ENCODE results near the gene SMIM35.

SMIM35 gene

DNA sequence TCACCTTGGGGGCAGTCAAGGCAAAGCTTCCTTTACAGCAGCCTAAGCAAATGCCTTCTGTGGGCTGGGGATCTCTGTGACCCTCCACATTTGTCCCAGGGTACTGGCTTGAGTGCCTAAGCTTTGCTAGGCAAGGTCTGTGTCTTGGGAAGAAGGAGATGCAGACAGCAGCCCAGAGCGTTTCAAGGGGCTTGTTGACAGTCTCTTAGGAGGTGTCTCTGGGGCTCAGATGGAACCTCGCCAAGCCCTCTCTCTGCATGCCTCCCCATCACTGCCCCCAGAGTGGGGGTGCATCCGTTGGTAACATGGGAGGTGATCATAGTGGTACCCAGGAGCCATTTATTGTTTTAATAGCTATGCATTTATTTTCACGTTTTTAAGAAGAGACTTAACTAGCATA is 39.0 kb downstream of the SMIM35 start:
- Histone ChIP-seq H2AK5ac (ENCODE audit: low read length) (no peak overlapping the region), H3K4me1 (ENCODE audit: control insufficient read depth in 1 of 2, insufficient read depth in 2 of 2, low read length in 2 of 2) (no peaks in the 10 kb centered on the region), H3K4me2 (ENCODE audit: low read length) (no peak overlapping the region), H2AFZ (ENCODE audit: insufficient read depth, low read length, poor library complexity) (no peak overlapping the region), H2BK120ac (ENCODE audit: insufficient read depth, low read length, poor library complexity) (no peak overlapping the region), H3K9ac (ENCODE audit: low read length) (no peak overlapping the region), H3K9me3 (ENCODE audit: insufficient read depth, low read depth, low read length) (no peaks in the 10 kb centered on the region), H4K12ac (ENCODE audit: low read depth, low read length) (no peak overlapping the region), H4K91ac (ENCODE audit: low read depth, low read length) (no peak overlapping the region), H3K4ac (ENCODE audit: low read depth, low read length) (no peak overlapping the region), H3K27ac (ENCODE audit: low read depth, low read length) (no peak overlapping the region), H3K27me3 (ENCODE audit: insufficient read depth, low read length) (no peaks in the 10 kb centered on the region), H3K23ac (ENCODE audit: low read length) (no peak overlapping the region), H3K4me3 (ENCODE audit: low read depth, low read length) (no peak overlapping the region), H3K36me3 (ENCODE audit: control insufficient read depth in 1 of 2, insufficient read depth in 2 of 2, low read length in 2 of 2) (no peaks in the 10 kb centered on the region), H3K79me2 (ENCODE audit: control insufficient read depth, insufficient read depth, low read length, poor library complexity) (no peaks in the 10 kb centered on the region), H3K79me1 (ENCODE audit: low read length) (no peaks in the 10 kb centered on the region), H3K14ac (ENCODE audit: low read length) (no peak overlapping the region), H3K18ac (ENCODE audit: low read length) (no peak overlapping the region), H4K8ac (ENCODE audit: low read depth, low read length) (no peak overlapping the region), H2BK12ac (ENCODE audit: low read length) (no peak overlapping the region), H2BK5ac (ENCODE audit: low read depth, low read length, poor library complexity) (no peak overlapping the region)
- WGBS (ENCODE audit: extremely low coverage, insufficient coverage, insufficient read length): no CpG with 5 or more reads among the region's 4 CpGs
- DNase-seq: no peak

DNA sequence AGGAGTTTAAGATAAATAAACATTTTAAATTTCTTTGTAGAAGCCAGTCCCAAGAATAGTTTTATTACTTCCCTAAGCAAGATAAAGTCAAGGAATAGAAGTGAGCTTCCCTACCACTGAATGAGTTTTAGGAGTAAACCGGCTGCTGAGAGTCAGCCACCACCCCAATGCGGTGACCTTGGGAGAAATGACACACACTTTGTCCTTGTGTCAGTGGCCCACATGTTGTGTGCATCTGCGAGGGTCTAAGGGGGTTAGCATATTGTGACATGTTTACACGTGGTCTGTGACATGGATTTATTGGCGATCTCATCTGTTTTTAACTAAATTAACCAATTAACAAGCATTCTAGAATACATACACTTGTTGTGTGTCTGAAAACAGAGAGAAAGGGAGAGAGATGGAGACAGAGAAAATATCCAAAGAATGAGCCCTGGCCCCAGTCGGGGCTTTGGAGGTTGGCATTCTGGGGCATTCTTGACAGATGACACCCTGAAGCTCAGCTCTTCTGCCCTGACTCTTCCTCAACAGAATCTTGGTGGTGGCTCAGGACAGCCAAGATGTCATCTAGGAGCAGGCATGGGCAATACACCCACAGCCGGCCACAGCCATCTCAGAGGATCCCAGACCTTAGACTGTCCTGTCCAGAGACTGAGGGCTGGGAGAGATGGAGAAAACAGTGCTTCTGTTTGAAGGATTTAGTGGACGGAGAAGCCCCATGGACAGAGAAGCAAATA is 39.6 kb downstream of the SMIM35 start:
- no peaks in the 10 kb centered on the region for H3K9me3 ChIP-seq (ENCODE audit: insufficient read depth, low read depth, low read length)
- no peak overlapping the region for H3K4me2 ChIP-seq (ENCODE audit: low read length)
- H2AK5ac ChIP-seq (ENCODE audit: low read length): no peak overlapping the region
- no peak for DNase-seq
- no peaks in the 10 kb centered on the region for H3K79me1 ChIP-seq (ENCODE audit: low read length)
- no peak overlapping the region for H4K12ac ChIP-seq (ENCODE audit: low read depth, low read length)
- H3K4me3 ChIP-seq (ENCODE audit: low read depth, low read length): no peak overlapping the region
- no peak overlapping the region for H4K8ac ChIP-seq (ENCODE audit: low read depth, low read length)
- no peaks in the 10 kb centered on the region for H3K27me3 ChIP-seq (ENCODE audit: insufficient read depth, low read length)
- H2BK5ac ChIP-seq (ENCODE audit: low read depth, low read length, poor library complexity): no peak overlapping the region
- no peak overlapping the region for H3K14ac ChIP-seq (ENCODE audit: low read length)
- H3K9ac ChIP-seq (ENCODE audit: low read length): no peak overlapping the region
- H3K27ac ChIP-seq (ENCODE audit: low read depth, low read length): no peak overlapping the region
- no peak overlapping the region for H2BK120ac ChIP-seq (ENCODE audit: insufficient read depth, low read length, poor library complexity)
- H3K23ac ChIP-seq (ENCODE audit: low read length): no peak overlapping the region
- H2BK12ac ChIP-seq (ENCODE audit: low read length): no peak overlapping the region
- no peak overlapping the region for H4K91ac ChIP-seq (ENCODE audit: low read depth, low read length)
- no peak overlapping the region for H3K4ac ChIP-seq (ENCODE audit: low read depth, low read length)
- WGBS (ENCODE audit: extremely low coverage, insufficient coverage, insufficient read length): no CpG with 5 or more reads among the region's 8 CpGs
- H3K79me2 ChIP-seq (ENCODE audit: control insufficient read depth, insufficient read depth, low read length, poor library complexity): no peaks in the 10 kb centered on the region
- H2AFZ ChIP-seq (ENCODE audit: insufficient read depth, low read length, poor library complexity): no peak overlapping the region
- H3K18ac ChIP-seq (ENCODE audit: low read length): no peak overlapping the region
- no peaks in the 10 kb centered on the region for H3K36me3 ChIP-seq (ENCODE audit: control insufficient read depth in 1 of 2, insufficient read depth in 2 of 2, low read length in 2 of 2)
- H3K4me1 ChIP-seq (ENCODE audit: control insufficient read depth in 1 of 2, insufficient read depth in 2 of 2, low read length in 2 of 2): no peaks in the 10 kb centered on the region

DNA sequence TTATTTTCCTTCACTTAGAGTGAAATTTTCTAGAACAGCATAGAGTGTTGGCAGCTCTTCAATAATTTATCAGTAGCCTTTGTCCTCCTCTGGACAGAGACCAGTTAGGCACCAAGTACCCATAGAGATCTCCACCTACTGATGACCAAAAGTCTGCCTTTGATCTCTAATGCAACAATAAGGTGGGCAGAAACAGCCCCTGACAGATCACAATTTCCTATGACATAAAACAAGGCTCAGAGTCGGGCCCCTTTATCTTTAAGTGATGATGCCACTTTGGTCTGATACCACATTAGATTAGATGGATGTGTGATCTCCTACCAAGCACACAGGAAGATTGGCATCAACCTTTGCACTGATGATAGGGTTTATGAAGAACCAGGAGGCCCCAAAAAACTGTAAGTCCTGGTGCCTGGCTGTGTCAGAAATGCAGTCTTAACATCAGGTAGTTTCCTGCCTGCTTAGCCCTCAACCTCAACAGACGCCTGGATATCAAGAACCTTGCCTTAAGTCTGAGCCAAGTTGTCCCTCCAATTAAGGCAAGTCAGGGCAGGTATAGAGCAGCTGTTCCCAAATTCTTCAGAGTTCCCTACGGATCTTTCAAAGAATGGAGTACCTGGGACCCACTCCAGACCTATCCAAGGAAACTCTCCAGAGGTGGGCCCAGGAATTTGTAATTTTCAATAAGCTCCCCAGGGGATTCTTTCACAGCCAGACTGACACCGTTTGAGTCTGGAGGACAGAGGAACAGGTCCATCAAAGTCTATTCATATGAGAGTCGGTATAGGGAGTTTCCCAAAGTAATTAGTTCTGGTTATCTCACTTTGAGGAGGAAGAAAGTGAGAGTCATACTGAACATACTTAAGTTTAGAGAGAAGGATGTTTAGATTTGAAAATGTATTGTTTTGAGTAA is 40.5 kb downstream of the SMIM35 start:
- H4K8ac ChIP-seq (ENCODE audit: low read depth, low read length): no peak overlapping the region
- H2BK120ac ChIP-seq (ENCODE audit: insufficient read depth, low read length, poor library complexity): no peak overlapping the region
- no peak overlapping the region for H2BK5ac ChIP-seq (ENCODE audit: low read depth, low read length, poor library complexity)
- H3K4me2 ChIP-seq (ENCODE audit: low read length): no peak overlapping the region
- H3K36me3 ChIP-seq (ENCODE audit: control insufficient read depth in 1 of 2, insufficient read depth in 2 of 2, low read length in 2 of 2): no peaks in the 10 kb centered on the region
- H3K9ac ChIP-seq (ENCODE audit: low read length): no peak overlapping the region
- H4K12ac ChIP-seq (ENCODE audit: low read depth, low read length): no peak overlapping the region
- no peak overlapping the region for H2AFZ ChIP-seq (ENCODE audit: insufficient read depth, low read length, poor library complexity)
- no peak overlapping the region for H3K4ac ChIP-seq (ENCODE audit: low read depth, low read length)
- H3K27ac ChIP-seq (ENCODE audit: low read depth, low read length): no peak overlapping the region
- H3K27me3 ChIP-seq (ENCODE audit: insufficient read depth, low read length): no peaks in the 10 kb centered on the region
- H3K14ac ChIP-seq (ENCODE audit: low read length): no peak overlapping the region
- H2AK5ac ChIP-seq (ENCODE audit: low read length): no peak overlapping the region
- no peak overlapping the region for H3K4me3 ChIP-seq (ENCODE audit: low read depth, low read length)
- WGBS (ENCODE audit: extremely low coverage, insufficient coverage, insufficient read length): no CpG with 5 or more reads among the region's 5 CpGs
- no peaks in the 10 kb centered on the region for H3K9me3 ChIP-seq (ENCODE audit: insufficient read depth, low read depth, low read length)
- H3K79me1 ChIP-seq (ENCODE audit: low read length): no peaks in the 10 kb centered on the region
- no peak overlapping the region for H3K23ac ChIP-seq (ENCODE audit: low read length)
- no peak overlapping the region for H4K91ac ChIP-seq (ENCODE audit: low read depth, low read length)
- H3K79me2 ChIP-seq (ENCODE audit: control insufficient read depth, insufficient read depth, low read length, poor library complexity): no peaks in the 10 kb centered on the region
- H3K18ac ChIP-seq (ENCODE audit: low read length): no peak overlapping the region
- no peak for DNase-seq
- no peaks in the 10 kb centered on the region for H3K4me1 ChIP-seq (ENCODE audit: control insufficient read depth in 1 of 2, insufficient read depth in 2 of 2, low read length in 2 of 2)
- no peak overlapping the region for H2BK12ac ChIP-seq (ENCODE audit: low read length)

DNA sequence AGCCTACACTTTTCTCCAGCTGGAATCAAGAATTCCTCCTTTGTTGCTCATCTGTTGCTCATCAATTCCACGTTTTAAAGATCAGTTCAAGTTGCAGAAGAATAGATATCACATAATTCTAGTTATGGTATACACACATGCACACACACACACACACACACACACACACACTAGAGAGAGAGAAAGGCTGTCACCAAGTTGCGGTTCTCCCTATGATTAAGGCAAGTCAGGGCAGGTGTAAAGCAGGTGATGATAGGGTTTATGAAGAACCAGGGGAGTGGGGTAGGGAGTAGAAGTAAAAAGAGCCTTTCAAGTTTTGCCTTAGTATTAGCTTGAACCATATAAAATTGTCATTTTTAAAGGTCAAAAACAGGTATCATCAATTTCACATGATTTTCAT is 41.6 kb downstream of the SMIM35 start:
- Histone ChIP-seq H3K18ac (ENCODE audit: low read length) (no peak overlapping the region), H3K4me2 (ENCODE audit: low read length) (no peak overlapping the region), H2BK5ac (ENCODE audit: low read depth, low read length, poor library complexity) (no peak overlapping the region), H2AK5ac (ENCODE audit: low read length) (no peak overlapping the region), H3K79me2 (ENCODE audit: control insufficient read depth, insufficient read depth, low read length, poor library complexity) (no peaks in the 10 kb centered on the region), H4K12ac (ENCODE audit: low read depth, low read length) (no peak overlapping the region), H4K91ac (ENCODE audit: low read depth, low read length) (no peak overlapping the region), H2BK12ac (ENCODE audit: low read length) (no peak overlapping the region), H3K4me1 (ENCODE audit: control insufficient read depth in 1 of 2, insufficient read depth in 2 of 2, low read length in 2 of 2) (no peaks in the 10 kb centered on the region), H3K14ac (ENCODE audit: low read length) (no peak overlapping the region), H3K27ac (ENCODE audit: low read depth, low read length) (no peak overlapping the region), H3K79me1 (ENCODE audit: low read length) (no peaks in the 10 kb centered on the region), H3K36me3 (ENCODE audit: control insufficient read depth in 1 of 2, insufficient read depth in 2 of 2, low read length in 2 of 2) (no peaks in the 10 kb centered on the region), H3K27me3 (ENCODE audit: insufficient read depth, low read length) (no peaks in the 10 kb centered on the region), H3K4ac (ENCODE audit: low read depth, low read length) (no peak overlapping the region), H3K9me3 (ENCODE audit: insufficient read depth, low read depth, low read length) (no peaks in the 10 kb centered on the region), H3K23ac (ENCODE audit: low read length) (no peak overlapping the region), H3K4me3 (ENCODE audit: low read depth, low read length) (no peak overlapping the region), H2BK120ac (ENCODE audit: insufficient read depth, low read length, poor library complexity) (no peak overlapping the region), H3K9ac (ENCODE audit: low read length) (no peak overlapping the region), H2AFZ (ENCODE audit: insufficient read depth, low read length, poor library complexity) (no peak overlapping the region), H4K8ac (ENCODE audit: low read depth, low read length) (no peak overlapping the region)
- WGBS (ENCODE audit: extremely low coverage, insufficient coverage, insufficient read length): no CpG with 5 or more reads among the region's 2 CpGs
- DNase-seq: no peak
